ENCODE data around the gene CDKL2.

Gene CDKL2

DNA sequence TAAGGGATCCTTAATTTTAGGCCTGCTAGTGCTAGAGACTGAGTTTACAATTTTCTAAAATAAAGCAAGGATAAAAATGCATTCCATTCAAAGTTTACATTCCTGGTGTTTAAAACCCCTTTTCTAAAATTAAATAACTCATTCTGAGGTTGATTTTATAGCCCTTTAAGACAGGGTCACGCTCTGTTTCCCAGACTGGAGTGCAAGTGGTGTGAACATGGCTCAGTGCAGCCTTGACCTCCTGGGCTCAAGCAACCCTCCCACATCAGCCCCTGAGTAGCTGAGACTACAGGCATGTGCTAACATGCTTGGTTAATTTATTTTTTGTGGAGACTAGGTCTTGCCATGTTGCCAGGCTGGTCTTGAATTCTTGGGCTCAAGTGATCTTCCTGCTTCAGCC lies 6.8 kb upstream of the CDKL2 start:
- H3K9me2 ChIP-seq (replicated peaks; ENCODE audit: low read depth, low read length): no peaks in the 10 kb centered on the region
- H3K4me1 ChIP-seq (ENCODE audit: insufficient read depth, low read length, poor library complexity, severe bottlenecking): no peaks in the 10 kb centered on the region
- no peak overlapping the region for H2AFZ ChIP-seq (ENCODE audit: low read length)
- no peaks in the 10 kb centered on the region for H4K20me1 ChIP-seq (ENCODE audit: insufficient read depth, low read length, poor library complexity, severe bottlenecking)
- no peaks in the 10 kb centered on the region for H3K79me2 ChIP-seq (ENCODE audit: insufficient read depth, low read length)
- H3K9me3 ChIP-seq (ENCODE audit: insufficient read depth, low read depth, low read length): no peaks in the 10 kb centered on the region
- no peak for TF ChIP-seq EZH2phosphoT487 (IDR thresholded peaks at IDR 0.05; ENCODE audit: borderline replicate concordance)
- TF ChIP-seq, protein P1, sequence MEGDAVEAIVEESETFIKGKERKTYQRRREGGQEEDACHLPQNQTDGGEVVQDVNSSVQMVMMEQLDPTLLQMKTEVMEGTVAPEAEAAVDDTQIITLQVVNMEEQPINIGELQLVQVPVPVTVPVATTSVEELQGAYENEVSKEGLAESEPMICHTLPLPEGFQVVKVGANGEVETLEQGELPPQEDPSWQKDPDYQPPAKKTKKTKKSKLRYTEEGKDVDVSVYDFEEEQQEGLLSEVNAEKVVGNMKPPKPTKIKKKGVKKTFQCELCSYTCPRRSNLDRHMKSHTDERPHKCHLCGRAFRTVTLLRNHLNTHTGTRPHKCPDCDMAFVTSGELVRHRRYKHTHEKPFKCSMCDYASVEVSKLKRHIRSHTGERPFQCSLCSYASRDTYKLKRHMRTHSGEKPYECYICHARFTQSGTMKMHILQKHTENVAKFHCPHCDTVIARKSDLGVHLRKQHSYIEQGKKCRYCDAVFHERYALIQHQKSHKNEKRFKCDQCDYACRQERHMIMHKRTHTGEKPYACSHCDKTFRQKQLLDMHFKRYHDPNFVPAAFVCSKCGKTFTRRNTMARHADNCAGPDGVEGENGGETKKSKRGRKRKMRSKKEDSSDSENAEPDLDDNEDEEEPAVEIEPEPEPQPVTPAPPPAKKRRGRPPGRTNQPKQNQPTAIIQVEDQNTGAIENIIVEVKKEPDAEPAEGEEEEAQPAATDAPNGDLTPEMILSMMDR (conservative IDR thresholded peaks at IDR 0.05; ENCODE audit: low read length): no peak
- H3K4me3 ChIP-seq (ENCODE audit: low read length, poor library complexity, severe bottlenecking): no peak overlapping the region
- peaks cover 9% of the 10 kb centered on the region; the same call in 1 of the 2 replicates for H3K36me3 ChIP-seq (ENCODE audit: insufficient read depth, low read length)
- H3K4me2 ChIP-seq (ENCODE audit: low read depth, low read length, poor library complexity, severe bottlenecking): no peak overlapping the region
- no peaks in the 10 kb centered on the region for H3K27me3 ChIP-seq (ENCODE audit: insufficient read depth, low read length, poor library complexity, severe bottlenecking)
- H3K9ac ChIP-seq (ENCODE audit: low read depth, low read length, poor library complexity, severe bottlenecking): no peak overlapping the region
- no peaks in the 10 kb centered on the region for H3F3A ChIP-seq (ENCODE audit: low read depth)

DNA sequence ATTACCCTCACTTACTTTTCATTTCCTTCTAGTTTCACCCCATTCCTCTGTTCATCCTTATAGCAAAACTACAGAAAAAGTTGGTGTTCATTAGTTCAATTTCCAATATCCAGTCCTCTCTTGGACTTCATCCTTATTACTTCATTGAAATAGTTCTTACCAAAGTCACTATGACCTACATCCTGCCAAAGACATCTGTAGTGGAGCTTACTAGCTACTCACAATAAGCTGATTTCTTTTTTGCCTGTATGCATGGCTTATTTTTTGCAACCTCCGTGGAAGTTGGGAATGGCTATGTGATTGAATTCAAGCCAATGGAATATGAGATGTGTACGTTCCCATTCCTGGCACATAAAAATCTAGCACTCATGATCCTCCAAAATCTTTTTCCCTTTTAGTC lies 4.6 kb upstream of the CDKL2 start:
- no peak overlapping the region for H3K9ac ChIP-seq (ENCODE audit: low read depth, low read length, poor library complexity, severe bottlenecking)
- H3K4me2 ChIP-seq (ENCODE audit: low read depth, low read length, poor library complexity, severe bottlenecking): no peak overlapping the region
- H3K4me3 ChIP-seq (ENCODE audit: low read length, poor library complexity, severe bottlenecking): no peak overlapping the region
- no peaks in the 10 kb centered on the region for H3K9me3 ChIP-seq (ENCODE audit: insufficient read depth, low read depth, low read length)
- no peaks in the 10 kb centered on the region for H3K36me3 ChIP-seq (ENCODE audit: insufficient read depth, low read length)
- TF ChIP-seq, protein P1 (conservative IDR thresholded peaks at IDR 0.05; ENCODE audit: low read length): no peak
- no peak for TF ChIP-seq EZH2phosphoT487 (IDR thresholded peaks at IDR 0.05; ENCODE audit: borderline replicate concordance)
- H3F3A ChIP-seq (ENCODE audit: low read depth): no peaks in the 10 kb centered on the region
- no peaks in the 10 kb centered on the region for H3K27me3 ChIP-seq (ENCODE audit: insufficient read depth, low read length, poor library complexity, severe bottlenecking)
- no peaks in the 10 kb centered on the region for H3K79me2 ChIP-seq (ENCODE audit: insufficient read depth, low read length)
- H3K4me1 ChIP-seq (ENCODE audit: insufficient read depth, low read length, poor library complexity, severe bottlenecking): no peaks in the 10 kb centered on the region
- H4K20me1 ChIP-seq (ENCODE audit: insufficient read depth, low read length, poor library complexity, severe bottlenecking): no peaks in the 10 kb centered on the region
- H2AFZ ChIP-seq (ENCODE audit: low read length): no peak overlapping the region
- no peaks in the 10 kb centered on the region for H3K9me2 ChIP-seq (replicated peaks; ENCODE audit: low read depth, low read length)

DNA sequence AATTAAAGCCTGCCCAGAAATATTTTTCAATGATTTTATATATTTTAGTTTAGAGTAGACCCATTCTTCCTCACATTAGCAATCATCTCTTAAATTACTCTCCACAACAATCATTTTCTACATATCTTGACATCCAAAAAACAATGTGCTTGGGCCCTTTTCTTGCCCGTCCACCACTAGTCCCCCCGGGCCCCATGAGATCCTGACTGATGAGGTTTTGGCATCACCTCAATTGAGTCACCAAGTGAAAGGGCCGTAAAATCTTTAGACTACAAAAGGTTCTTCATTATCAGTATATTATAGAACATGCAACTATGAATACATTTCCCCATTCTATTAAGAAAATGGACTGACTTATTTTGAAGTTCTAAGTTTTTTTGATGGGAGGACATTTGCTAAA lies 4.0 kb upstream of the CDKL2 start:
- Histone ChIP-seq H3K9me3 (ENCODE audit: insufficient read depth, low read depth, low read length) (no peaks in the 10 kb centered on the region), H3K36me3 (ENCODE audit: insufficient read depth, low read length) (no peaks in the 10 kb centered on the region), H2AFZ (ENCODE audit: low read length) (no peak overlapping the region), H3K9me2 (replicated peaks; ENCODE audit: low read depth, low read length) (no peaks in the 10 kb centered on the region), H4K20me1 (ENCODE audit: insufficient read depth, low read length, poor library complexity, severe bottlenecking) (no peaks in the 10 kb centered on the region), H3K4me2 (ENCODE audit: low read depth, low read length, poor library complexity, severe bottlenecking) (no peak overlapping the region), H3K9ac (ENCODE audit: low read depth, low read length, poor library complexity, severe bottlenecking) (no peak overlapping the region), H3F3A (ENCODE audit: low read depth) (no peaks in the 10 kb centered on the region), H3K79me2 (ENCODE audit: insufficient read depth, low read length) (no peaks in the 10 kb centered on the region), H3K4me3 (ENCODE audit: low read length, poor library complexity, severe bottlenecking) (no peak overlapping the region), H3K27me3 (ENCODE audit: insufficient read depth, low read length, poor library complexity, severe bottlenecking) (no peaks in the 10 kb centered on the region), H3K4me1 (ENCODE audit: insufficient read depth, low read length, poor library complexity, severe bottlenecking) (no peaks in the 10 kb centered on the region)
- TF ChIP-seq, protein P1 (conservative IDR thresholded peaks at IDR 0.05; ENCODE audit: low read length): no peak
- no peak for TF ChIP-seq EZH2phosphoT487 (IDR thresholded peaks at IDR 0.05; ENCODE audit: borderline replicate concordance)

Data from Loucy (cell line).